NCI-H128 (cell line): ENCODE measurements around the gene TRPT1.

Source experiments
- DNase-seq: peaks from one replicate; lab custom pipeline; 2025; ENCODE audit not compliant: unreplicated experiment; lab: John Stamatoyannopoulos, UW

TRPT1 gene

GRCh38 chr11:64245797-64246620 lies 20.0 kb upstream of the TRPT1 start:
- DNase-seq: no peak

- no peak for DNase-seq
These were observed 19.4 kb upstream of the TRPT1 start for GRCh38 chr11:64245401-64245796.

- no peak for DNase-seq
These were observed 19.0 kb upstream of the TRPT1 start for GRCh38 chr11:64244966-64245365.

GRCh38 chr11:64244107-64244506 lies 18.1 kb upstream of the TRPT1 start:
- DNase-seq: no peak

GRCh38 chr11:64243236-64243854 lies 17.4 kb upstream of the TRPT1 start:
- DNase-seq: no peak

GRCh38 chr11:64241491-64242374 lies 15.7 kb upstream of the TRPT1 start:
- no peak for DNase-seq

- DNase-seq: peak; percentile 95
These were observed 15.2 kb upstream of the TRPT1 start for GRCh38 chr11:64241241-64241490.

- peak; percentile 93 for DNase-seq
These were observed 14.7 kb upstream of the TRPT1 start, which contains the start of gene FKBP2 for GRCh38 chr11:64240435-64241240. TSS of gene FKBP2 (plus strand) at chr11:64241095. CDS start at chr11:64242388, 1,293 bp downstream.

- no peak for DNase-seq
These were observed 13.9 kb upstream of the TRPT1 start for GRCh38 chr11:64239662-64240434.

- DNase-seq: no peak
These were observed 13.0 kb upstream of the TRPT1 start for GRCh38 chr11:64238999-64239398.

- no peak for DNase-seq
These were observed 12.1 kb upstream of the TRPT1 start for GRCh38 chr11:64238076-64238475.

GRCh38 chr11:64237484-64237951 lies 11.5 kb upstream of the TRPT1 start:
- no peak for DNase-seq

GRCh38 chr11:64235437-64236161 lies 9.6 kb upstream of the TRPT1 start:
- DNase-seq: no peak

- no peak for DNase-seq
These were observed 8.8 kb upstream of the TRPT1 start for GRCh38 chr11:64234647-64235379.

- no peak for DNase-seq
These were observed 8.1 kb upstream of the TRPT1 start, which contains the start of gene VEGFB for GRCh38 chr11:64233913-64234586. TSS of gene VEGFB (plus strand) at chr11:64234584. CDS start at chr11:64234834, 250 bp downstream.

GRCh38 chr11:64232967-64233315 lies 7.0 kb upstream of the TRPT1 start:
- DNase-seq: no peak

- no peak for DNase-seq
These were observed 6.4 kb upstream of the TRPT1 start for GRCh38 chr11:64232182-64232966.
